Panc1 (cell line): ENCODE results near the gene FBXO9.

Source experiments
- TCF7L2 ChIP-seq: IDR thresholded peaks from 2 replicates; pipeline ENCODE4 v1.6.1; 2011; ENCODE audit warnings: mild to moderate bottlenecking, low read depth, low read length, inconsistent platforms
- TF ChIP-seq, protein P1 (sequence below): fragments of 450-650 bp; IDR thresholded peaks from 2 replicates; pipeline ENCODE4 v1.5.1; 2017; ENCODE audit warnings: mild to moderate bottlenecking

DNA sequence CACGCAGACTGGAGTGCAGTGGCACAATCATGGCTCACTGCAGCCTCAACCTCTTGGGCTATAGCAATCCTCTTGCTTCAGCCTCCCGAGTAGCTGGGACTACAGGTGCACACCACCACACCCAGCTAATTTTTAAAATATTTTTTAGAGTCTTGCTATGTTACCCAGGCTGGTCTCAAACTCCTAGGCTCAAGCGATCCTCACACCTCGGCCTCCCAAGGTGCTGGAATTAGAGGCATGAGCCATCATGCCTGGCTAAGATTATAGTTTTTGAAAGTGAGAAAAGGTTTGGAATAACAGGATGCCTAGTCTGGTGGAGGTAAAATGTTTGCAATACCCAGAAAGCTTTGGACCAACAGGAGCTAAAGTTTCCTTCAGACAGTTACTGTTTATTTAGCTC, 60.1 kb downstream of the FBXO9 start:
- TF ChIP-seq, protein P1, sequence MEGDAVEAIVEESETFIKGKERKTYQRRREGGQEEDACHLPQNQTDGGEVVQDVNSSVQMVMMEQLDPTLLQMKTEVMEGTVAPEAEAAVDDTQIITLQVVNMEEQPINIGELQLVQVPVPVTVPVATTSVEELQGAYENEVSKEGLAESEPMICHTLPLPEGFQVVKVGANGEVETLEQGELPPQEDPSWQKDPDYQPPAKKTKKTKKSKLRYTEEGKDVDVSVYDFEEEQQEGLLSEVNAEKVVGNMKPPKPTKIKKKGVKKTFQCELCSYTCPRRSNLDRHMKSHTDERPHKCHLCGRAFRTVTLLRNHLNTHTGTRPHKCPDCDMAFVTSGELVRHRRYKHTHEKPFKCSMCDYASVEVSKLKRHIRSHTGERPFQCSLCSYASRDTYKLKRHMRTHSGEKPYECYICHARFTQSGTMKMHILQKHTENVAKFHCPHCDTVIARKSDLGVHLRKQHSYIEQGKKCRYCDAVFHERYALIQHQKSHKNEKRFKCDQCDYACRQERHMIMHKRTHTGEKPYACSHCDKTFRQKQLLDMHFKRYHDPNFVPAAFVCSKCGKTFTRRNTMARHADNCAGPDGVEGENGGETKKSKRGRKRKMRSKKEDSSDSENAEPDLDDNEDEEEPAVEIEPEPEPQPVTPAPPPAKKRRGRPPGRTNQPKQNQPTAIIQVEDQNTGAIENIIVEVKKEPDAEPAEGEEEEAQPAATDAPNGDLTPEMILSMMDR = no peak
- no peak for TF ChIP-seq TCF7L2
